ENCODE results near the gene GRIK1.

DNA sequence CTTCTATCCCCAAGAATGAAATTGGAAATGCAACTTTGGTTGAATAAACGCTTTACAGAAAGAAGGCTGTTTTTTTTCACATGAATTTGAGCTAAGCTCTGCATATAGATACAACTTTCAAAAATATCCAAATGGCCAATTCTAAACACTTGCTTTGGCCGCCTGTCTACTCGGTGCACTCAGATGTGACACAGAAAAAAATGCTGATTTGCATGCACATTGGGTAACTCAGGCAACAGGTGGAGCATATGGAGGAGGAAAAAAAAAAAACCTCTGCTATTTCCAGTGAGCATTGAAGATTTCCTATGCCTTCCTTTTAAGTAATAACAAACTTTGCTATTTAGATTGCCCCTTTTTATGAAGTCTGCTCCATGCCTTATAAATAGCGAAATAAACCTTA is 262.5 kb downstream of the GRIK1 start:
- TF ChIP-seq, protein P1, sequence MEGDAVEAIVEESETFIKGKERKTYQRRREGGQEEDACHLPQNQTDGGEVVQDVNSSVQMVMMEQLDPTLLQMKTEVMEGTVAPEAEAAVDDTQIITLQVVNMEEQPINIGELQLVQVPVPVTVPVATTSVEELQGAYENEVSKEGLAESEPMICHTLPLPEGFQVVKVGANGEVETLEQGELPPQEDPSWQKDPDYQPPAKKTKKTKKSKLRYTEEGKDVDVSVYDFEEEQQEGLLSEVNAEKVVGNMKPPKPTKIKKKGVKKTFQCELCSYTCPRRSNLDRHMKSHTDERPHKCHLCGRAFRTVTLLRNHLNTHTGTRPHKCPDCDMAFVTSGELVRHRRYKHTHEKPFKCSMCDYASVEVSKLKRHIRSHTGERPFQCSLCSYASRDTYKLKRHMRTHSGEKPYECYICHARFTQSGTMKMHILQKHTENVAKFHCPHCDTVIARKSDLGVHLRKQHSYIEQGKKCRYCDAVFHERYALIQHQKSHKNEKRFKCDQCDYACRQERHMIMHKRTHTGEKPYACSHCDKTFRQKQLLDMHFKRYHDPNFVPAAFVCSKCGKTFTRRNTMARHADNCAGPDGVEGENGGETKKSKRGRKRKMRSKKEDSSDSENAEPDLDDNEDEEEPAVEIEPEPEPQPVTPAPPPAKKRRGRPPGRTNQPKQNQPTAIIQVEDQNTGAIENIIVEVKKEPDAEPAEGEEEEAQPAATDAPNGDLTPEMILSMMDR (IDR thresholded peaks at IDR 0.05) = no peak
- TF ChIP-seq POLR2AphosphoS5 (IDR thresholded peaks at IDR 0.05; ENCODE audit: insufficient read depth in 1 of 2, low read depth in 1 of 2) (no peak), POLR2A (IDR thresholded peaks at IDR 0.05) (no peak)

Measured in vagina (tissue), 2 donors.